Body of pancreas (tissue), 4 donors: ENCODE measurements around the gene MAGEF1. TPM values are rescaled to one million over a fixed set of nuclear protein-coding genes. Genes with fewer than 3 reads are reported as not detected.

ENCODE experiments used
- ATAC-seq: fragments of 150-250 bp; one replicate; pipeline ENCODE4 v1.9.1; 2016
- DNase-seq, 4 donors: peaks; one replicate each; pipeline ENCODE4 v3.0.0-alpha.2; 2019
- H3K27ac ChIP-seq, 4 donors: fragments of 200-600 bp; sonication (generic); 1 replicate in 3 of 4; 2 replicates in 1 of 4; pipeline versions ENCODE4 v1.5.1 to v1.6.1; 2016 to 2019; ENCODE audit warnings: mild to moderate bottlenecking in 1 of 4, mixed read lengths in 1 of 4, moderate library complexity in 1 of 4
- H3K27me3 ChIP-seq, 2 donors: fragments of 200-600 bp; sonication (generic); one replicate each; pipeline ENCODE4 v1.6.0; 2016; ENCODE audit warnings: mild to moderate bottlenecking in 1 of 2
- H3K36me3 ChIP-seq, 2 donors: fragments of 200-600 bp; sonication (generic); replicated peaks in 1 of 2; 2 replicates each; pipeline ENCODE4 v1.5.1; 2016; ENCODE audit warnings: low read depth in 2 of 2; ENCODE audit not compliant: insufficient read depth in 1 of 2
- H3K4me1 ChIP-seq: fragments of 200-600 bp; sonication (generic); one replicate; pipeline ENCODE4 v1.6.0; 2016
- H3K4me3 ChIP-seq, 2 donors: fragments of 200-600 bp; sonication (generic); 1 replicate in 1 of 2; 2 replicates in 1 of 2; pipeline ENCODE4 v1.5.1; 2016 to 2019
- H3K9me3 ChIP-seq, 3 donors: fragments of 200-600 bp; sonication (generic); 1 replicate in 2 of 3; 2 replicates in 1 of 3; pipeline ENCODE4 v1.5.1; 2016
- CTCF ChIP-seq, 7 experiments: fragments of 450-650 bp in 4 of 7; fragments of 200-600 bp in 3 of 7; sonication (generic) in 3 of 7; IDR thresholded peaks; one replicate each; pipeline ENCODE4 v1.5.1; 2016 to 2019; ENCODE audit warnings: antibody characterized with exemption in 7 of 7
- POLR2A ChIP-seq, 3 donors: fragments of 450-650 bp; IDR thresholded peaks; one replicate each; pipeline ENCODE4 v1.6.1; 2016; ENCODE audit warnings: antibody characterized with exemption in 3 of 3, mild to moderate bottlenecking in 2 of 3
- WGBS, 2 donors: methylation state at CpG; one replicate each; pipeline ENCODE4 v1.1.5; 2017; 5-methylcytosine and 5-hydroxymethylcytosine counted together
- intact Hi-C: fragments of 100-400 bp; cut with DNase I; formaldehyde crosslinking; loops from one replicate; pipeline ENCODE4 v1.15.1; 2023
- total RNA-seq, 2 donors: library from RNA; depleted of rRNA; stranded (reverse); fragments of >200 nt; gene quantifications; one replicate each; pipeline ENCODE4 v1.1.0, GENCODE V29; 2016

The MAGEF1 gene
- total RNA-seq, 2 donors from 2014 or later: 21.8 to 31.1 TPM

DNA sequence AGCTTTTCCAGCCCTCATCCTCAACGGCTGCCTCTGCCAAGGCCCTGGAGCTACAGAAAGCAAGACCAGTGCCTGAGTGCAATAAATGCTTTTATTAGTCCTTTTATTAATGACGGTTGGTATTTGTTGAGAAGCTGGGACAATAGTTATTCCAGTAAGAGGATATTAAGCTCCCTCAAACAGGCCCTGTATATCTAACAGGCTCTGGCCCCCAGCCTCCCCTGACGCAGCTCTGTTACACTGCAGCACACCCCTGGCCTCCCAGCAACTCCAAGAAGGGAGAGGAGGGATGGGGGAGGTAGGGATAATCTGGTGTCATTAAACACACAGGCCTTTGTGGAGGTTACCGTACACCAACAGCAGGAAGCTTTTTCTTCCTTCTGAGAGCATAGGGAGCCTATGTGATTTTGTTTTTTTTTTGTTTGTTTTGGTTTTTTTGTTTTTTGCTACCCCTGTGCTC, 30.8 kb upstream of the MAGEF1 start:
- WGBS, 2 donors: 62 to 69% methylated on average over 4 of the region's 4 CpGs
- Histone ChIP-seq H3K4me1 (peaks cover 3% of the 10 kb centered on the region), H3K36me3 (no peaks in the 10 kb centered on the region), H3K27me3 (no peaks in the 10 kb centered on the region), H3K4me3 (no peak overlapping the region), H3K27ac (no peak overlapping the region), H3K9me3 (no peaks in the 10 kb centered on the region)
- intact Hi-C loops: no loop called here
- DNase-seq (peak in 1 of 4 donors; percentile 3), ATAC-seq (no peak)
- TF ChIP-seq POLR2A (IDR thresholded peaks at IDR 0.05) (no peak), CTCF (IDR thresholded peaks at IDR 0.05) (no peak)

- H3K4me3 ChIP-seq: no peak overlapping the region
- intact Hi-C loops: no loop called here
- DNase-seq: peak in 1 of 4 donors; percentile 1
- no peak for TF ChIP-seq CTCF (IDR thresholded peaks at IDR 0.05)
- TF ChIP-seq POLR2A (IDR thresholded peaks at IDR 0.05): no peak
- H3K36me3 ChIP-seq: no peaks in the 10 kb centered on the region
- ATAC-seq: no peak
- no peaks in the 10 kb centered on the region for H3K9me3 ChIP-seq
- no peak overlapping the region for H3K27ac ChIP-seq
- H3K27me3 ChIP-seq: no peaks in the 10 kb centered on the region
- 85 to 91% methylated on average over 12 of the region's 12 CpGs for WGBS, 2 donors
- peaks cover 3% of the 10 kb centered on the region for H3K4me1 ChIP-seq
Measured at GRCh38 chr3:184741798-184742675, 30.2 kb upstream of the MAGEF1 start.

DNA sequence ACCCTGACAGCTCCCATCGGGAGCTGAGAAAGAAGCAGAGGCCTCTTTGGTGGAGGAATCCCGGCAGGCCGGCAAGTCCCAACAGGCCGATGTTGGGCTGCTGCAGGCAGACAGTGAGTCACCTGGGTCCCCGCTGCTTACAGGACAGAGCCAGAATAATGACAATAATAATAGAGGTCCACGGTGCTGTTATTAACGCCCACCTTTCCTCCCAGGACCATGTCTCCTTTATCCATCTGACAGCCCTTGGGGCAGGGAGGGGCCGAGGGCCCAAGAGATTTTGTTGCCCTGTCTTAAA, 29.3 kb upstream of the MAGEF1 start:
- intact Hi-C loops: no loop called here
- 90 to 100% methylated on average over 3 to 8 of the region's 8 CpGs for WGBS, 2 donors
- Histone ChIP-seq H3K36me3 (no peaks in the 10 kb centered on the region), H3K9me3 (no peaks in the 10 kb centered on the region), H3K27ac (no peak overlapping the region), H3K4me3 (no peak overlapping the region), H3K4me1 (peaks cover 3% of the 10 kb centered on the region), H3K27me3 (no peaks in the 10 kb centered on the region)
- no peak for ATAC-seq
- TF ChIP-seq POLR2A (IDR thresholded peaks at IDR 0.05) (no peak), CTCF (IDR thresholded peaks at IDR 0.05) (no peak)
- DNase-seq: peak in 1 of 4 donors; percentile 6

DNA sequence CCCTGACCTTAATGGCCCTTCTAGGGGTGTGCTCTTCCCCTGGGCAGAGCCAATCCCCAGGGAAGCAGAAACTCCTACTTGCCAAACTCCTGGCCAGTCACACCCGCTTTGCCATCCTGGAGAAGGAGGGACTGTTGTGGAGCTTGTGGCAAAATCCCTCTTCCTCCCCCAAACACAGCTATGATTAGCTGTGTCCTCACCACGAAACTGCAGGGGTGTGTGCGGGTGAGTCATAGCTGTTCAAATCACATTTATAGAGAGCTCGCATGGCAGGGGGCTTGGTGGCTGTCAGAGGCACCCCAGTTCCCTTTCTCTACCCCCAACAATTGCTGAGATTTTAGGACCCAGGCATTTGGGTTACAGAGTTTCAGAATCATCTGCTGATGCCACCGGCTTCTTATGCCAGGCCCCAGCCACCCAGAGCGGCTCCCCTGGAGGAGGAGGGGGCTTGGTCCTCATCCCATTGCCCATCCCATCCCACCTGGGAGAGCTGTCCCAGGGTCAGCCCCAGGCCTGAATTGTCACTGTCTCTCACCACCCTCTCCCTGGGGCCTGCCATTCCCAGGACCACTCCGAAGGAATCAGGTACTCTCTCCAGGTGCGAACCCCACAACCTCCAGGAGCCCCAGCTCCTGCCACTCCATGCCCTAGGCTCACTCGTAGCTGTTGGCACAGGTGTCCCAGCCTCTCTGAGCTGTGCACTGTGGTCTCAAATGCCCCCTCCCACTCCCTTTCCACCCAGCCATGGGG, 28.8 kb upstream of the MAGEF1 start:
- Histone ChIP-seq H3K36me3 (no peaks in the 10 kb centered on the region), H3K4me1 (peaks cover 2% of the 10 kb centered on the region), H3K27me3 (no peaks in the 10 kb centered on the region), H3K4me3 (no peak overlapping the region), H3K27ac (no peak overlapping the region), H3K9me3 (no peaks in the 10 kb centered on the region)
- 76 to 85% methylated on average over 6 to 7 of the region's 9 CpGs for WGBS, 2 donors
- intact Hi-C loops: no loop called here
- ATAC-seq (no peak), DNase-seq (peak in 1 of 4 donors; percentile 7)
- TF ChIP-seq CTCF (IDR thresholded peaks at IDR 0.05) (no peak), POLR2A (IDR thresholded peaks at IDR 0.05) (no peak)
